ENCODE measurements around the gene SNRNP48. TPM values are rescaled to one million over a fixed set of nuclear protein-coding genes. Genes with fewer than 3 reads are reported as not detected.
A peak's percentile ranks its signal among the peaks of the same experiment; 100 is the strongest.

Gene SNRNP48
- total and polyA plus RNA-seq, 5 experiments from 2014 or later: 9.1 to 29.2 (median 13.7) TPM

GRCh38 chr6:7546896-7547295 lies 43.1 kb upstream of the SNRNP48 start:
- no peak for DNase-seq
- Mint-ChIP-seq H3K9me3 (peaks cover 0 to 3% (median 0%) of the 10 kb centered on the region in 9 donors), H3K27ac (no peak overlapping the region), H3K27me3 (peaks cover 32 to 61% (median 54%) of the 10 kb centered on the region in 5 donors), H3K4me1 (peaks cover 0 to 8% (median under 1%) of the 10 kb centered on the region in 4 donors), H3K4me3 (no peak overlapping the region), H3K36me3 (no peaks in the 10 kb centered on the region)
- no peak for ATAC-seq
- POLR2A ChIA-PET: interaction anchor here (1.0 kb wide), 1 partner anchor 19 kb away, joined by 3 read pairs; no protein-coding TSS in a partner anchor

- no peak for ATAC-seq
- Mint-ChIP-seq H3K27ac (no peak overlapping the region), H3K27me3 (peaks cover 34 to 62% (median 55%) of the 10 kb centered on the region in 5 donors), H3K4me3 (no peak overlapping the region), H3K36me3 (no peaks in the 10 kb centered on the region), H3K9me3 (peaks cover 0 to 3% (median 0%) of the 10 kb centered on the region in 9 donors), H3K4me1 (peaks cover 0 to 8% (median 0%) of the 10 kb centered on the region in 4 donors)
- POLR2A ChIA-PET: no interaction called here
- no peak for DNase-seq
Observed at GRCh38 chr6:7547315-7547714, 42.7 kb upstream of the SNRNP48 start.

DNA sequence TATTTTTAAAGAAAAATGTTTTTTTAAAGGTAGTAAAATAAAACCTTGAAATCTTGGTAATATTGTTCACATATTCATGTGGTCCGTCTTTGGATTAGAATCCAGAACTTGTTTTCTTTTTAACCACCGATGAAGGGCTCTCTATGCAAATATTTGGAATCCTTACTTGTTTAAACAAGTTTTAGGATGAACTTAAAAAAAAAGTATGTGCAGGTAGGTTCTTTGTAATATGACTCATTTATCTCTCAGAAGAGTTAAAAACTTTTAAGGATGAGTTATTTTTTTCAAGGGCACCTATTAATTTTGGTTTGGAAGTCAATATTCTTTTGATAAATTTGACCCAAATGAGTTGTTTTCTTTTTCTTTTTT lies 39.6 kb upstream of the SNRNP48 start:
- H3K27ac Mint-ChIP-seq: no peak overlapping the region
- no peaks in the 10 kb centered on the region for H3K9me3 Mint-ChIP-seq
- H3K4me1 Mint-ChIP-seq: no peaks in the 10 kb centered on the region
- no peak overlapping the region for H3K4me3 Mint-ChIP-seq
- POLR2A ChIA-PET: no interaction called here
- no peaks in the 10 kb centered on the region for H3K36me3 Mint-ChIP-seq
- peaks cover 25 to 59% (median 51%) of the 10 kb centered on the region in 5 donors for H3K27me3 Mint-ChIP-seq
- no peak for DNase-seq
- no peak for ATAC-seq

DNA sequence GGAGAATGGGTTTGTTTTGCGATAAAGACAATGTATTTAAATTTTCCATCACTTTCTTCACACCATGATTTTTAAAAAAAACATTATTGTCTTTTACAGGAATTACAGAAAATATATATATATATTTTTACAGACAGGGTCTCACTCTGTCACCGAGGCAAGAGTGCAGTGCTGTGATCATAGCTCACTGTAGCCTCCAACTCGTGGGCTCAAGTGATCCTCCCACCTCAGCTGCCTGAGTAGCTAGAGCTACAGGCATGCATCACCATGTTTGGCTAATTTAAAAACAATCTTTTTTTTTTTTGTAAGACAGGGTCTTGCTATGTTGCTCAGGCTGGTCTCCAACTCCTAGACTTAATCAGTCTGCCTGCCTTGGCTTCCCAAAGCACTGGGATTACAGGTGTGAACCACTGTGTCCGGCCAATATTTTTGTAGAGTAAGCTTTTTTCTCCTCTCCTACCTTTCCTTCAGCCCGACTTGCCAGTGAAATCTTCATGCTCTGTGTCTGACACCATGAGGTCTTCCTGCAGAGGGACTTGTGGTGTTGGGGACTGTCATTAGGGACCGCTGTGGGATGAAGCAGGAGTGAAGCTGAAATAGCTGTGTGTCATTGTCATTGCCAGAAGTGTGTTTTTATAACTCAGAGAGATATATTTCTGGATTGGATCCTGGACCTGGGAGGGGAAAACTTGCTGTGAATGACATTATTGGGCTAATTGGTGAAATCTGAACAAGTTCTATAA lies 35.3 kb upstream of the SNRNP48 start:
- no peak overlapping the region for H3K4me3 Mint-ChIP-seq
- POLR2A ChIA-PET: no interaction called here
- H3K27me3 Mint-ChIP-seq: peaks cover 15 to 41% (median 32%) of the 10 kb centered on the region in 5 donors
- H3K4me1 Mint-ChIP-seq: no peaks in the 10 kb centered on the region
- H3K36me3 Mint-ChIP-seq: no peaks in the 10 kb centered on the region
- ATAC-seq: no peak
- DNase-seq: no peak
- no peaks in the 10 kb centered on the region for H3K9me3 Mint-ChIP-seq
- H3K27ac Mint-ChIP-seq: no peak overlapping the region

DNA sequence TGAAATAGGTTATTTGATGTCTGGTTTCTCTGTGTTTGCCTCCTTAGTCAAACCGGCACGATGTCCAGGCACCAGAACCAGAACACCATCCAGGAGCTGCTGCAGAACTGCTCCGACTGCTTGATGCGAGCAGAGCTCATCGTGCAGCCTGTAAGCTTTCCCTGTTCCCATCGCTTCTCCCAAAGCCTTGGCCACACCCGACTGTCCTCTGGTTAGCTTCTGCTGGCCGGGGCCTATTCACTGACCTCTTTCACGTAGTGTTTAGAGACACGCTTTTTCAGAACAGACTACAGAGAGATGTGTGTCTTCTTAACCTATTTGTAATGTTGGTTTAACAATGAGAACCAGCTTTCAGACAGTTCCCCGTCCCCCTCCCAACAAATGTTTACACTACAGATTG lies 34.3 kb upstream of the SNRNP48 start:
- DNase-seq (no peak), ATAC-seq (no peak)
- H3K36me3 Mint-ChIP-seq: no peaks in the 10 kb centered on the region
- H3K4me3 Mint-ChIP-seq: no peak overlapping the region
- H3K27ac Mint-ChIP-seq: no peak overlapping the region
- no peaks in the 10 kb centered on the region for H3K9me3 Mint-ChIP-seq
- H3K4me1 Mint-ChIP-seq: no peaks in the 10 kb centered on the region
- POLR2A ChIA-PET: no interaction called here
- peaks cover 17 to 42% (median 32%) of the 10 kb centered on the region in 5 donors for H3K27me3 Mint-ChIP-seq

- Mint-ChIP-seq H3K27me3 (peaks cover 20 to 42% (median 36%) of the 10 kb centered on the region in 5 donors), H3K36me3 (no peaks in the 10 kb centered on the region), H3K4me3 (no peak overlapping the region), H3K4me1 (no peaks in the 10 kb centered on the region), H3K9me3 (no peaks in the 10 kb centered on the region), H3K27ac (no peak overlapping the region)
- no peak for ATAC-seq
- POLR2A ChIA-PET: no interaction called here
- DNase-seq: no peak
Observed at GRCh38 chr6:7556394-7557106, 33.4 kb upstream of the SNRNP48 start.

DNA sequence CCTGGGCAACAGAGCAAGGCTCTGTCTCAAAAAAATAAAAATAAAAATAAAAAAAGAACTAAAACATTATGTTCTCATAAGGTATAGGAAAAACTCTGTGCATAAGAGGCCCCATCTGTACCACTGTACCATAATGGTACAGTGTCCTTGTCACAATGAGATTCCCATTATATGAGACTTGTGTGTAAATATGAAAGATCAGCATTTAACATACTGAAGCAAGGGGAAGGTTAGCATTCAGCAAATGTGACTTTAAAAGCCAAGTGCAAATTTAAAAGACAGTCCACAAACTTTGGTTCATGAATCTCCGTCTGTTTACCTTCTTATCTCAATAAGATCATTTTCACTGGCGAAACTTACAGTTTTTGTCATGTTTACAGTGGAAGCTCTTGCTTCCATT lies 32.3 kb upstream of the SNRNP48 start:
- H3K36me3 Mint-ChIP-seq: no peaks in the 10 kb centered on the region
- peaks cover 18 to 42% (median 32%) of the 10 kb centered on the region in 5 donors for H3K27me3 Mint-ChIP-seq
- no peak for DNase-seq
- ATAC-seq: no peak
- no peak overlapping the region for H3K27ac Mint-ChIP-seq
- POLR2A ChIA-PET: no interaction called here
- no peaks in the 10 kb centered on the region for H3K4me1 Mint-ChIP-seq
- no peaks in the 10 kb centered on the region for H3K9me3 Mint-ChIP-seq
- no peak overlapping the region for H3K4me3 Mint-ChIP-seq

DNA sequence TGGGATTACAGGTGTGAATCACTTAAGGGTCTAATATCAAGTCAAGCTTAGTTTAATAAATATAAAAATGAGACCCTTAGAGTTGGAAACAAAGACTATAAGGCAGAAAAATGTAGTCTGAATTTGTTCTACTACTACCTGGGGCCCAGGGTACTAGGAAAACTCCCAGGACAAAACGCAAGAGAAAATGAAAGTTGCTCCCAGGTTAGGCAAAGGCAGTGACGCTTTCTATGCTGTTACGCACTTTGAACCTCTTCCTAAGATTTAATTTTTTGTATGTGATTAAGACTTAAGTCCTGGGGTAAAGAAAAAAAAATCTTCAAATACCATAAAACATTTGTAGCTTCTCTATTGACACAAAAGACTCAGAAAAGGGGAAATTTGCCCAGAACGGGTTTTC lies 31.2 kb upstream of the SNRNP48 start:
- Mint-ChIP-seq H3K27me3 (peaks cover 20 to 43% (median 28%) of the 10 kb centered on the region in 5 donors), H3K9me3 (no peaks in the 10 kb centered on the region), H3K4me3 (no peak overlapping the region), H3K27ac (no peak overlapping the region), H3K36me3 (no peaks in the 10 kb centered on the region), H3K4me1 (no peaks in the 10 kb centered on the region)
- ATAC-seq: no peak
- DNase-seq: no peak
- POLR2A ChIA-PET: no interaction called here

DNA sequence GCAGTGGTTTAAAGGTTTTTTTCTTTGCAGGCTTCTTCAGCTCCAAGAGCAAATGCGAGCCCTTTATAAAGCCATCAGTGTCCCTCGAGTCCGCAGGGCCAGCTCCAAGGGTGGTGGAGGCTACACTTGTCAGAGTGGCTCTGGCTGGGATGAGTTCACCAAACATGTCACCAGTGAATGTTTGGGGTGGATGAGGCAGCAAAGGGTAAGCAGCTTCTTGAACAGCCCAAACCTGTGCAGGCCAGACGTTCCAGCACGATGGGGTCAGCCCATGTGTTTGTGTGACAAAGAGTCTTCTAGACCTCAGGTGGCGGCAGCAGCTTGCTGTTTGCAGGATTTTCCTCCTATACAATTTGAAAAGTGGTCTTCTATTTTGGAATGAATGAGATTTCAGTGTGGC lies 30.8 kb upstream of the SNRNP48 start:
- Mint-ChIP-seq H3K4me3 (no peak overlapping the region), H3K4me1 (no peaks in the 10 kb centered on the region), H3K27ac (no peak overlapping the region), H3K36me3 (no peaks in the 10 kb centered on the region), H3K9me3 (no peaks in the 10 kb centered on the region), H3K27me3 (peaks cover 20 to 43% (median 25%) of the 10 kb centered on the region in 5 donors)
- no peak for ATAC-seq
- DNase-seq: no peak
- POLR2A ChIA-PET: no interaction called here

DNA sequence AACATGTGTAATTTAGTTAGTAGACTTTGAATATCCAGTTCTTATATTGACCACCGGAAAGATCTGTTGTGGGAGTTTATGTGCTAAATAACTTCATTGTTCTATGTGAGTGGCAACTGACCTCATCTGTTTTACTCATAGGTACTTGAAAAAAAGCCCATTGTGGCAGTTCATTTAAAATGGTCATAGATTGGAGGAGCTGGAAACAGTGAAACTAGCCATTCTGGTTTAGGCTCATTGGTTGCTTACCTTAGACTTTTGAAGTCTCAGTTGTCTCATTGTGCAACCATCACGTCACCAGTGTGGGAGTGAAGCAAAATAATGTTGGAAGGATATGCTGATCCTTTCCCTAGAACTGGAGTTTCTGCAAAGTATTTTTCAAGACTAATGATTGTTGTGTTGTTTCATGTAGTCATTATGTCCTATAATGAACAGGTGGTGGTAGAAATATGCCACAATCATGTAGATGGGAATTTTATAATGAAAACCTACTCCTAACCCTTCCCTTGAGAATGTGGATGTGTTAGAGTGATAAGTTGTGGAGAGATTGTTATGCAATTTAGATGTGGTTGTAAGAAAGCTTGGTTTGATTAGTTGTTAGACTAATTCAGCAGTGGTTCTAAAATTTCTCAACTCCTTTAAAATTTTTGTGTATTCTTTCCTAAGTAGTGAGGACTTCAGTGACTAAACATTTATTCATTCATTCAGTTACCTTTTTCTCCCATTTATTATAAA lies 30.2 kb upstream of the SNRNP48 start:
- Mint-ChIP-seq H3K4me3 (no peak overlapping the region), H3K9me3 (no peaks in the 10 kb centered on the region), H3K36me3 (no peaks in the 10 kb centered on the region), H3K4me1 (no peaks in the 10 kb centered on the region), H3K27ac (no peak overlapping the region), H3K27me3 (peaks cover 22 to 42% (median 25%) of the 10 kb centered on the region in 5 donors)
- POLR2A ChIA-PET: no interaction called here
- DNase-seq: no peak
- ATAC-seq: no peak

- Mint-ChIP-seq H3K27me3 (peaks cover 15 to 42% (median 22%) of the 10 kb centered on the region in 5 donors), H3K9me3 (no peaks in the 10 kb centered on the region), H3K36me3 (no peaks in the 10 kb centered on the region), H3K27ac (peak overlapping the region in 1 of 10 donors; percentile 10), H3K4me1 (no peaks in the 10 kb centered on the region), H3K4me3 (no peak overlapping the region)
- ATAC-seq (no peak), DNase-seq (no peak)
- POLR2A ChIA-PET: no interaction called here
Observed at GRCh38 chr6:7561153-7561964, 28.6 kb upstream of the SNRNP48 start.

GRCh38 chr6:7562769-7563168 lies 27.2 kb upstream of the SNRNP48 start:
- Mint-ChIP-seq H3K27ac (no peak overlapping the region), H3K27me3 (peaks cover 14 to 38% (median 24%) of the 10 kb centered on the region in 5 donors), H3K36me3 (no peaks in the 10 kb centered on the region), H3K4me1 (no peaks in the 10 kb centered on the region), H3K9me3 (no peaks in the 10 kb centered on the region), H3K4me3 (no peak overlapping the region)
- no peak for DNase-seq
- ATAC-seq: no peak
- POLR2A ChIA-PET: no interaction called here

Measured in naive thymus-derived CD8-positive, alpha-beta T cell (primary cell).